Fibroblast of mammary gland (primary cell): ENCODE measurements around the gene KLHL29.

Experiments used
- DNase-seq: peaks from one replicate; pipeline ENCODE4 v3.0.0-alpha.2; 2010; ENCODE audit warnings: low read depth
- H3K4me3 ChIP-seq: 2 replicates; pipeline ENCODE4 v1.5.1; 2011; ENCODE audit warnings: low read depth, mild to moderate bottlenecking, low read length, moderate library complexity; ENCODE audit not compliant: control insufficient read depth
- CTCF ChIP-seq: conservative IDR thresholded peaks from 2 replicates; pipeline ENCODE4 v1.5.1; 2011; ENCODE audit warnings: low read depth, low read length, inconsistent platforms; ENCODE audit not compliant: control insufficient read depth, insufficient read depth

The KLHL29 gene

GRCh38 chr2:23523373-23524260, 138.6 kb downstream of the KLHL29 start:
- no peak overlapping the region for H3K4me3 ChIP-seq
- TF ChIP-seq CTCF, result no peak
- peak; percentile 68 for DNase-seq

- peak; percentile 68 for DNase-seq
- no peak overlapping the region for H3K4me3 ChIP-seq
- no peak for TF ChIP-seq CTCF
Observed at GRCh38 chr2:23524261-23524706, 139.3 kb downstream of the KLHL29 start.

GRCh38 chr2:23525137-23525765, 140.3 kb downstream of the KLHL29 start:
- no peak for DNase-seq
- TF ChIP-seq CTCF, result no peak
- no peak overlapping the region for H3K4me3 ChIP-seq

GRCh38 chr2:23526114-23526513, 141.1 kb downstream of the KLHL29 start:
- TF ChIP-seq CTCF, result no peak
- no peak for DNase-seq
- no peak overlapping the region for H3K4me3 ChIP-seq

GRCh38 chr2:23526835-23527790, 142.1 kb downstream of the KLHL29 start:
- H3K4me3 ChIP-seq, result no peak overlapping the region
- no peak for TF ChIP-seq CTCF
- no peak for DNase-seq

GRCh38 chr2:23528171-23528570, 143.2 kb downstream of the KLHL29 start:
- DNase-seq, result no peak
- no peak overlapping the region for H3K4me3 ChIP-seq
- no peak for TF ChIP-seq CTCF
